Stimulated activated CD8-positive, alpha-beta memory T cell treated with anti-CD3 and anti-CD28 coated beads, Interleukin-15, amount 100 ng/mL, for 4 hours (primary cell): ENCODE data around the gene ZNF773.
"Not testable (repeated sequence)": the region's sequence is repeated elsewhere in the genome, so short reads cannot be mapped to it uniquely, and the experiment has no call there.

Source experiments
- DNase-seq, 2 donors: peaks; one replicate each; pipeline ENCODE4 v3.0.0-alpha.2; 2020; ENCODE audit warnings: low read depth in 2 of 2

The ZNF773 gene

GRCh38 chr19:57499680-57500395 is at the start of gene ZNF773:
Gene ZNF773, plus strand, starts transcription at chr19:57499938. Its CDS starts 143 bp downstream, at chr19:57500081.
- peak; percentile 91 to 94 for DNase-seq

- DNase-seq, result no peak
Measured at GRCh38 chr19:57452307-57452706, 47.4 kb upstream of the ZNF773 start.

- DNase-seq, result no peak
Measured at GRCh38 chr19:57465680-57466381, 33.9 kb upstream of the ZNF773 start.

- no peak for DNase-seq
Measured at GRCh38 chr19:57466489-57466888, 33.2 kb upstream of the ZNF773 start.

- no peak for DNase-seq
Measured at GRCh38 chr19:57473646-57474045, 26.1 kb upstream of the ZNF773 start.

- DNase-seq, result peak; percentile 72 to 82
Measured at GRCh38 chr19:57477191-57478008, 22.3 kb upstream of the ZNF773 start, which contains the start of gene ZNF772. Gene ZNF772, minus strand, starts transcription at chr19:57477566. Its CDS starts 257 bp downstream, at chr19:57477309.

- peak; percentile 81 to 90 for DNase-seq
Measured at GRCh38 chr19:57487477-57488298, 12.1 kb upstream of the ZNF773 start, which contains the start of gene ZNF419. Gene ZNF419, plus strand, starts transcription at chr19:57487750. Its CDS starts 201 bp downstream, at chr19:57487951.

- DNase-seq, result not testable (repeated sequence)
Measured at GRCh38 chr19:57488299-57488644, 11.5 kb upstream of the ZNF773 start.

GRCh38 chr19:57499332-57499679 is 432 bp upstream of the ZNF773 start:
- DNase-seq, result not testable (repeated sequence)

- not testable (repeated sequence) for DNase-seq
Measured at GRCh38 chr19:57500400-57500799, 662 bp downstream of the ZNF773 start.

- no peak for DNase-seq
Measured at GRCh38 chr19:57506163-57506562, 6.4 kb downstream of the ZNF773 start.

GRCh38 chr19:57511484-57511883 is 11.7 kb downstream of the ZNF773 start:
- no peak for DNase-seq

- no peak for DNase-seq
Measured at GRCh38 chr19:57512845-57513244, 13.1 kb downstream of the ZNF773 start.

- no peak for DNase-seq
Measured at GRCh38 chr19:57515255-57515654, 15.5 kb downstream of the ZNF773 start.

- DNase-seq, result not testable (repeated sequence)
Measured at GRCh38 chr19:57518021-57518420, 18.3 kb downstream of the ZNF773 start.

GRCh38 chr19:57527136-57527881 is 27.6 kb downstream of the ZNF773 start, which contains the start of gene ZNF549:
Gene ZNF549, plus strand, starts transcription at chr19:57527356. Its CDS starts 218 bp downstream, at chr19:57527574.
- peak; percentile 71 to 82 for DNase-seq

- no peak for DNase-seq
Measured at GRCh38 chr19:57537953-57538547, 38.3 kb downstream of the ZNF773 start.

- no peak for DNase-seq
Measured at GRCh38 chr19:57546513-57546912, 46.8 kb downstream of the ZNF773 start.

- DNase-seq, result no peak
Measured at GRCh38 chr19:57552432-57552831, 52.7 kb downstream of the ZNF773 start.

- DNase-seq, result no peak
Measured at GRCh38 chr19:57557659-57558058, 57.9 kb downstream of the ZNF773 start.
